Activated T-cell treated with anti-CD3 and anti-CD28 coated beads for 1 hour (primary cell): Measurements from ENCODE around the gene LRP1B.

Experiments used
- DNase-seq: peaks from one replicate; pipeline ENCODE4 v3.0.0-alpha.2; 2020; ENCODE audit warnings: low read depth

Gene LRP1B

GRCh38 chr2:141767691-141768090, 363.1 kb downstream of the LRP1B start:
- DNase-seq, result no peak

- no peak for DNase-seq
Measured at GRCh38 chr2:141767051-141767450, 363.8 kb downstream of the LRP1B start.

- DNase-seq, result no peak
Measured at GRCh38 chr2:141766225-141766624, 364.6 kb downstream of the LRP1B start.

GRCh38 chr2:141748616-141749015, 382.2 kb downstream of the LRP1B start:
- DNase-seq, result no peak

GRCh38 chr2:141741652-141742051, 389.2 kb downstream of the LRP1B start:
- no peak for DNase-seq

- no peak for DNase-seq
Measured at GRCh38 chr2:141737492-141738255, 393.1 kb downstream of the LRP1B start.

GRCh38 chr2:141736466-141736865, 394.4 kb downstream of the LRP1B start:
- DNase-seq, result no peak

GRCh38 chr2:141728886-141729285, 401.9 kb downstream of the LRP1B start:
- DNase-seq, result no peak

- no peak for DNase-seq
Measured at GRCh38 chr2:141728142-141728541, 402.7 kb downstream of the LRP1B start.

- no peak for DNase-seq
Measured at GRCh38 chr2:141724426-141724825, 406.4 kb downstream of the LRP1B start.

GRCh38 chr2:141723814-141724213, 407.0 kb downstream of the LRP1B start:
- no peak for DNase-seq

GRCh38 chr2:141720476-141720875, 410.3 kb downstream of the LRP1B start:
- DNase-seq, result no peak

- no peak for DNase-seq
Measured at GRCh38 chr2:141714496-141714895, 416.3 kb downstream of the LRP1B start.

GRCh38 chr2:141711627-141712026, 419.2 kb downstream of the LRP1B start:
- DNase-seq, result no peak

GRCh38 chr2:141710589-141711239, 420.1 kb downstream of the LRP1B start:
- DNase-seq, result no peak

GRCh38 chr2:141709756-141710155, 421.1 kb downstream of the LRP1B start:
- no peak for DNase-seq

GRCh38 chr2:141707486-141707885, 423.3 kb downstream of the LRP1B start:
- DNase-seq, result no peak

- DNase-seq, result no peak
Measured at GRCh38 chr2:141704541-141704940, 426.3 kb downstream of the LRP1B start.

- no peak for DNase-seq
Measured at GRCh38 chr2:141703501-141703900, 427.3 kb downstream of the LRP1B start.

- no peak for DNase-seq
Measured at GRCh38 chr2:141701618-141702017, 429.2 kb downstream of the LRP1B start.

GRCh38 chr2:141699573-141699972, 431.2 kb downstream of the LRP1B start:
- DNase-seq, result no peak

GRCh38 chr2:141698500-141698899, 432.3 kb downstream of the LRP1B start:
- DNase-seq, result no peak

- no peak for DNase-seq
Measured at GRCh38 chr2:141697035-141697434, 433.8 kb downstream of the LRP1B start.

GRCh38 chr2:141694180-141694579, 436.6 kb downstream of the LRP1B start:
- DNase-seq, result no peak
